Testis (tissue), 2 donors: ENCODE measurements around the gene CAMTA1.

Experiments
- CTCF ChIP-seq, 3 experiments: fragments of 450-650 bp in 2 of 3; fragments of 200-600 bp in 1 of 3; sonication (generic) in 1 of 3; IDR thresholded peaks; one replicate each; pipeline ENCODE4 v1.5.1; 2016 to 2019; ENCODE audit warnings: antibody characterized with exemption in 3 of 3, mild to moderate bottlenecking in 2 of 3, moderate library complexity in 1 of 3
- POLR2A ChIP-seq: fragments of 450-650 bp; IDR thresholded peaks from one replicate; pipeline ENCODE4 v1.6.1; 2017; ENCODE audit warnings: antibody characterized with exemption, mild to moderate bottlenecking, moderate library complexity

- TF ChIP-seq CTCF (IDR thresholded peaks at IDR 0.05) (no peak), POLR2A (no peak)
Measured at GRCh38 chr1:6827079-6827478, 41.8 kb downstream of the CAMTA1 start.
